Fibroblast of skin of right biceps (primary cell): ENCODE measurements around the gene AFF2.

ENCODE experiments used
- DNase-seq: peaks from one replicate; pipeline ENCODE4 v3.0.0-alpha.2; 2013

The AFF2 gene

GRCh38 chrX:148940411-148940996, 440.1 kb downstream of the AFF2 start:
- DNase-seq = no peak

GRCh38 chrX:148942754-148943153, 442.3 kb downstream of the AFF2 start:
- no peak for DNase-seq

- peak; percentile 6 for DNase-seq
Observed at GRCh38 chrX:148947399-148947975, 447.1 kb downstream of the AFF2 start.

- no peak for DNase-seq
Observed at GRCh38 chrX:148956352-148956751, 455.9 kb downstream of the AFF2 start.

GRCh38 chrX:148958901-148959300, 458.5 kb downstream of the AFF2 start:
- no peak for DNase-seq

GRCh38 chrX:148960060-148960459, 459.6 kb downstream of the AFF2 start:
- no peak for DNase-seq

GRCh38 chrX:148961985-148962384, 461.6 kb downstream of the AFF2 start:
- no peak for DNase-seq

GRCh38 chrX:148976571-148977400, 476.4 kb downstream of the AFF2 start:
- no peak for DNase-seq

GRCh38 chrX:148979786-148980185, 479.4 kb downstream of the AFF2 start:
- DNase-seq = no peak

- DNase-seq = no peak
Observed at GRCh38 chrX:148984238-148984637, 483.8 kb downstream of the AFF2 start.

- no peak for DNase-seq
Observed at GRCh38 chrX:148991502-148991901, 491.1 kb downstream of the AFF2 start.

GRCh38 chrX:148995661-148996060, 495.2 kb downstream of the AFF2 start:
- no peak for DNase-seq

- no peak for DNase-seq
Observed at GRCh38 chrX:149002320-149002719, 501.9 kb downstream of the AFF2 start.

GRCh38 chrX:149003863-149004660, 503.6 kb downstream of the AFF2 start:
- DNase-seq = peak; percentile 55

- no peak for DNase-seq
Observed at GRCh38 chrX:149004936-149005335, 504.5 kb downstream of the AFF2 start.

GRCh38 chrX:149006235-149006634, 505.8 kb downstream of the AFF2 start:
- DNase-seq = no peak

- DNase-seq = no peak
Observed at GRCh38 chrX:149007423-149007822, 507.0 kb downstream of the AFF2 start.

GRCh38 chrX:149010013-149010852, 509.8 kb downstream of the AFF2 start:
- DNase-seq = no peak

GRCh38 chrX:149010853-149011224, 510.4 kb downstream of the AFF2 start:
- no peak for DNase-seq

- DNase-seq = no peak
Observed at GRCh38 chrX:149013081-149013480, 512.7 kb downstream of the AFF2 start.

GRCh38 chrX:149021159-149021558, 520.7 kb downstream of the AFF2 start:
- peak; percentile 60 for DNase-seq

- DNase-seq = no peak
Observed at GRCh38 chrX:149022485-149022884, 522.1 kb downstream of the AFF2 start.
